SK-N-SH treated with all-trans-retinoic acid at 6 μM for 48 hours (cell line): ENCODE data around the gene FOSL2.
"Not testable (repeated sequence)": the region's sequence is repeated elsewhere in the genome, so short reads cannot be mapped to it uniquely, and the experiment has no call there.

Experiments
- ATAC-seq: fragments of 200-7000 bp; cut with Tn5 transposase; 3 replicates; pipeline ENCODE4 v1.9.1; 2020; ENCODE audit warnings: mild to moderate bottlenecking, moderate library complexity
- ARNTL ChIP-seq: fragments of 450-650 bp; formaldehyde crosslinking; IDR thresholded peaks from 2 replicates; pipeline ENCODE4 v1.5.0; 2020; ENCODE audit warnings: low read depth, mild to moderate bottlenecking, moderate library complexity, borderline replicate concordance
- BACH2 ChIP-seq: fragments of 250-450 bp; sonication (Bioruptor Pico); IDR thresholded peaks from 2 replicates; pipeline ENCODE4 v1.9.0; 2021; ENCODE audit warnings: mild to moderate bottlenecking, borderline replicate concordance
- CREB5 ChIP-seq: fragments of 250-450 bp; sonication (Bioruptor Pico); IDR thresholded peaks from 2 replicates; pipeline ENCODE4 v1.5.1; 2020; ENCODE audit warnings: low read depth, mild to moderate bottlenecking, moderate library complexity
- CSDC2 ChIP-seq: fragments of 250-450 bp; sonication (Bioruptor Pico); IDR thresholded peaks from 2 replicates; pipeline ENCODE4 v1.5.0; 2020; ENCODE audit warnings: mild to moderate bottlenecking, moderate library complexity
- ESRRG ChIP-seq: fragments of 250-450 bp; sonication (Bioruptor Pico); IDR thresholded peaks from 2 replicates; pipeline ENCODE4 v1.6.1; 2021; ENCODE audit warnings: mild to moderate bottlenecking
- GLIS3 ChIP-seq: fragments of 250-450 bp; sonication (Bioruptor Pico); IDR thresholded peaks from 2 replicates; pipeline ENCODE4 v1.5.0; 2020; ENCODE audit warnings: mild to moderate bottlenecking, moderate library complexity
- ISL1 ChIP-seq: fragments of 250-450 bp; sonication (Bioruptor Pico); IDR thresholded peaks from 2 replicates; pipeline ENCODE4 v2.1.2; 2022; ENCODE audit warnings: mild to moderate bottlenecking, moderate library complexity
- OSR1 ChIP-seq: fragments of 250-450 bp; sonication (Bioruptor Pico); IDR thresholded peaks from 2 replicates; pipeline ENCODE4 v1.8.0; 2022; ENCODE audit warnings: moderate library complexity, mild to moderate bottlenecking, inconsistent platforms
- PATZ1 ChIP-seq: fragments of 250-450 bp; sonication (Bioruptor Pico); IDR thresholded peaks from 2 replicates; pipeline ENCODE4 v1.8.0; 2020; ENCODE audit warnings: mild to moderate bottlenecking, moderate library complexity, borderline replicate concordance
- POU6F1 ChIP-seq: fragments of 250-450 bp; sonication (Bioruptor Pico); IDR thresholded peaks from 2 replicates; pipeline ENCODE4 v1.8.0; 2021; ENCODE audit warnings: low read depth, mild to moderate bottlenecking, moderate library complexity, borderline replicate concordance
- PPARA ChIP-seq: fragments of 250-450 bp; sonication (Bioruptor Pico); IDR thresholded peaks from 2 replicates; pipeline ENCODE4 v1.5.0; 2020; ENCODE audit warnings: mild to moderate bottlenecking, borderline replicate concordance
- RARB ChIP-seq: fragments of 250-450 bp; sonication (Bioruptor Pico); IDR thresholded peaks from 2 replicates; pipeline ENCODE4 v1.8.0; 2021; ENCODE audit warnings: mild to moderate bottlenecking, moderate library complexity
- SNAI2 ChIP-seq: fragments of 250-450 bp; sonication (Bioruptor Pico); IDR thresholded peaks from 2 replicates; pipeline ENCODE4 v1.5.0; 2020; ENCODE audit warnings: mild to moderate bottlenecking, moderate library complexity
- TCF4 ChIP-seq: fragments of 250-450 bp; sonication (Bioruptor Pico); IDR thresholded peaks from 2 replicates; pipeline ENCODE4 v1.8.0; 2021; ENCODE audit warnings: mild to moderate bottlenecking, moderate library complexity, borderline replicate concordance
- TOX ChIP-seq: fragments of 250-450 bp; sonication (Bioruptor Pico); IDR thresholded peaks from 2 replicates; pipeline ENCODE4 v1.8.0; 2021; ENCODE audit warnings: mild to moderate bottlenecking, moderate library complexity, borderline replicate concordance
- ZC3H10 ChIP-seq: fragments of 250-450 bp; sonication (Bioruptor Pico); IDR thresholded peaks from 2 replicates; pipeline ENCODE4 v1.5.1; 2021; ENCODE audit warnings: mild to moderate bottlenecking, moderate library complexity
- ZFP3 ChIP-seq: fragments of 250-450 bp; sonication (Bioruptor Pico); IDR thresholded peaks from 2 replicates; pipeline ENCODE4 v1.5.0; 2020; ENCODE audit warnings: mild to moderate bottlenecking, moderate library complexity
- ZFP30 ChIP-seq: fragments of 450-650 bp; formaldehyde crosslinking; IDR thresholded peaks from 2 replicates; pipeline ENCODE4 v1.5.0; 2022; ENCODE audit warnings: mild to moderate bottlenecking, moderate library complexity
- ZNF565 ChIP-seq: fragments of 450-650 bp; formaldehyde crosslinking; conservative IDR thresholded peaks from 2 replicates; pipeline ENCODE4 v1.5.0; 2020; ENCODE audit warnings: low read depth, mild to moderate bottlenecking, moderate library complexity
- ZNF70 ChIP-seq: fragments of 450-650 bp; formaldehyde crosslinking; IDR thresholded peaks from 2 replicates; pipeline ENCODE4 v1.5.0; 2020; ENCODE audit warnings: mild to moderate bottlenecking, moderate library complexity
- ZNF8 ChIP-seq: fragments of 450-650 bp; formaldehyde crosslinking; IDR thresholded peaks from 2 replicates; pipeline ENCODE4 v1.5.0; 2020; ENCODE audit warnings: mild to moderate bottlenecking, moderate library complexity
- TF ChIP-seq, protein P1 (sequence below): fragments of 250-450 bp; sonication (Bioruptor Pico); IDR thresholded peaks from 2 replicates; pipeline ENCODE4 v1.5.1; 2021; ENCODE audit warnings: mild to moderate bottlenecking, moderate library complexity

Gene FOSL2

DNA sequence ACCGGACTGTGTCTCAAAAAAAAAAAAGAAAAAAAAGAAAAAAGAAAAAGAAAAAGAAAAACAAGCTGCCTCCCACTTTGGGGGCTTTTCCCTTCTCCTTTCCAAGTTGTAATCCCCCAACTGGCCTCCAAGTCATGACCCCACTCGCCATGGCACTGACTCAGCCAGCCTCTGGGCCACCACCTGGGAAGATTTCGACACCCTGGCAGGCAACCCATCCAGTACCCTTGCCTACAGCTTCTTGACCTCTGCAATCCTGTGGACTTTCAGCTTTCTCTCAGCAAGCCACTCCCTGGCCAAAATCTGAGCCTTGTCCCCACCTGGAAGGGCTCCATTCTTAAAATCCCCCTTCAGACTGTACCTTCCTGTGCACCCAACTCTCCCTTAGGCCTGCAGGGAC lies 22.3 kb upstream of the FOSL2 start:
- ATAC-seq: no peak
- TF ChIP-seq POU6F1 (CRISPR knock-in tag) (no peak), RARB (CRISPR knock-in tag) (no peak), TCF4 (no peak), CSDC2 (CRISPR knock-in tag) (no peak), ISL1 (CRISPR knock-in tag) (no peak)
- TF ChIP-seq, all 23 proteins: peak for 0

DNA sequence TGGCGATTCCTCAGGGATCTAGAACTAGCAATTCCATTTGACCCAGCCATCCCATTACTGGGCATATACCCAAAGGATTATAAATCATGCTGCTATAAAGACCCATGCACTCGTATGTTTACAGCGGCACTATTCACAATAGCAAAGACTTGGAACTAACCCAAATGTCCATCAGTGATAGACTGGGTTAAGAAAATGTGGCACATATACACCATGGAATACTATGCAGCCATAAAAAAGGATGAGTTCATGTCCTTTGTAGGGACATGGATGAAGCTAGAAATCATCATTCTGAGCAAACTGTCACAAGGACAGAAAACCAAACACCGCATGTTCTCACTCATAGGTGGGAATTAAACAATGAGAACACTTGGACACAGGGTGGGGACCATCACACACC lies 20.9 kb upstream of the FOSL2 start:
- ATAC-seq: not testable (repeated sequence)

GRCh38 chr2:28373854-28374253 lies 18.8 kb upstream of the FOSL2 start:
- no peak for TF ChIP-seq BACH2
- TF ChIP-seq ESRRG (CRISPR knock-in tag): no peak
- TF ChIP-seq ZNF70 (CRISPR knock-in tag): no peak
- TF ChIP-seq, protein P1, sequence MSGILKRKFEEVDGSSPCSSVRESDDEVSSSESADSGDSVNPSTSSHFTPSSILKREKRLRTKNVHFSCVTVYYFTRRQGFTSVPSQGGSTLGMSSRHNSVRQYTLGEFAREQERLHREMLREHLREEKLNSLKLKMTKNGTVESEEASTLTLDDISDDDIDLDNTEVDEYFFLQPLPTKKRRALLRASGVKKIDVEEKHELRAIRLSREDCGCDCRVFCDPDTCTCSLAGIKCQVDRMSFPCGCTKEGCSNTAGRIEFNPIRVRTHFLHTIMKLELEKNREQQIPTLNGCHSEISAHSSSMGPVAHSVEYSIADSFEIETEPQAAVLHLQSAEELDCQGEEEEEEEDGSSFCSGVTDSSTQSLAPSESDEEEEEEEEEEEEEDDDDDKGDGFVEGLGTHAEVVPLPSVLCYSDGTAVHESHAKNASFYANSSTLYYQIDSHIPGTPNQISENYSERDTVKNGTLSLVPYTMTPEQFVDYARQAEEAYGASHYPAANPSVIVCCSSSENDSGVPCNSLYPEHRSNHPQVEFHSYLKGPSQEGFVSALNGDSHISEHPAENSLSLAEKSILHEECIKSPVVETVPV: no peak
- no peak for TF ChIP-seq ZFP30 (CRISPR knock-in tag)

DNA sequence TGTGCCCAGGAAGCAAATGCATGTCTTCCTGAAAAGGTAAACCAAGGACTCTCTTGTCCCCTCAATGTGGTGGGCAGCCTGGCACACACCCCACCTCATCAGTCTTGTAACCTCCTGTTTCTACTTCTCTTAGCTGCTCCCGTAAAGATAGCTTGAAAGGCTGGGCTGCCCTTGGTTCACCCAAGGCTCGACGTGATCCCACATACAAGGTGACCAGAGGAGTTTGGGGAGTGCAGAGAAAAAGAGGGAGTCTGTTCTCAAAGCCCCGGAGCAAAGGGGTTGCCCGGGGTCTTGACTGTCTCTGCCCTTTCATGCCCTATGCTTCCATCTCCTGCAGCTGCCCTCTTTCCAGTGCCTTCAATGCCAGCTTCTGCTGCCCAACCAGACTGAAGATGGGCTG lies 18.3 kb upstream of the FOSL2 start:
- TF ChIP-seq TOX (CRISPR knock-in tag) (no peak), RARB (CRISPR knock-in tag) (no peak), ARNTL (CRISPR knock-in tag) (no peak), SNAI2 (CRISPR knock-in tag) (no peak), PATZ1 (CRISPR knock-in tag) (no peak), POU6F1 (CRISPR knock-in tag) (no peak), CSDC2 (CRISPR knock-in tag) (no peak), OSR1 (CRISPR knock-in tag) (no peak), ZC3H10 (no peak), ZNF565 (CRISPR knock-in tag) (no peak), PPARA (CRISPR knock-in tag) (no peak), ESRRG (CRISPR knock-in tag) (no peak), GLIS3 (CRISPR knock-in tag) (no peak), CREB5 (CRISPR knock-in tag) (no peak), ZNF70 (CRISPR knock-in tag) (no peak), ZFP3 (no peak), ZFP30 (CRISPR knock-in tag) (no peak), ZNF8 (CRISPR knock-in tag) (no peak)
- TF ChIP-seq, protein P1: no peak
- TF ChIP-seq, all 23 proteins: peak for 0
- ATAC-seq: no peak

More at GRCh38 chr2:28373854-28374253, 18.8 kb upstream of the FOSL2 start:
- no peak for ATAC-seq
